Activated T-helper 9 cell treated with anti-CD3 and anti-CD28 coated beads, Interleukin-2, amount 50 U/mL, for 16 hours (primary cell): ENCODE results near the gene LIME1.
A peak's percentile ranks its signal among the peaks of the same experiment; 100 is the strongest.

Experiments
- DNase-seq: peaks from one replicate; pipeline ENCODE4 v3.0.0-alpha.2; 2020; ENCODE audit warnings: low read depth

Gene LIME1

DNA sequence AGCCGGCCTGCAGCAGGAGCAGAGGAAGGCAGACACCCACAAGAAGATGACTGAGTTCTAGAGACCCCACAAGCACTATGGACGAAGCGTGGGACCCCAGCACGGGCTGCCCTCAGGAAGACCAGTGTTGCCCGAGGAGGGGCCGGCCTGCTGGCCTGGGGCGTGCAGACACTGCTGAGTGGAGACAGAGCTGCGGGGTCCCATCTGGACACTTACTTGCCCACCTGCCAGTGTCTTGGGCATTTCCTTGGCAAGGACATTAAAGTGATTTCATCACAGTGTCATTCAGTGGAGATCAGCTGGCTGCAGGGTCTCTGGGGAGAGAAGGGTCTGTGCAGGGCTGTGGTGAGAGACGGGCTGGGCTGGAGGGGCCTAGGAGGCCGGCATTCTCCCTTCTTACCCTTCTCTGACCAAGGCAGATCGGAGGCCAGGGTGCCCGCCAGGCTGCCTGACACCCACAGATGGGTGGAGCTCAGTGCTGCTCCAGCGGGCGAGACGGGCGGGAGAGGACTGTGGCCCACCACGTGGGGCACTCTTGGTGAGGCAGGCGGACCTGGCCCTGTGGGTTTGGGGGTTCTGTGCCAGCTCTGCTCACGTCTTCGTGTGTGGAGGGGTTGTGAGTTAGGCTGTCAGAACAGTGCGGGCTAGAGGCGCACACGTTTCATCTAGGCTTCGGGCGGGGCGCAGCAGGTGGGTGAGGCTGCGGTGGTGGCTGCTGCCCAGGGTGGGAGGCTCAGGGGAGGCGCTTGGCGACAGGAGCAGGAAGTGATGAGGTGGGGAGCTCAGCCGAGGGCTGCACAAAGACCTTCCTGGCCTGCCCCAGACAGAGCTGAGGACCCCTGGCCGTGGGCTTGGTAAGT, at the start of gene LIME1:
Gene LIME1 (plus strand): TSS at position 806 of the 860 bp plus-strand sequence. CDS start 886 bp downstream, outside the sequence.
- DNase-seq: peak; percentile 49

DNA sequence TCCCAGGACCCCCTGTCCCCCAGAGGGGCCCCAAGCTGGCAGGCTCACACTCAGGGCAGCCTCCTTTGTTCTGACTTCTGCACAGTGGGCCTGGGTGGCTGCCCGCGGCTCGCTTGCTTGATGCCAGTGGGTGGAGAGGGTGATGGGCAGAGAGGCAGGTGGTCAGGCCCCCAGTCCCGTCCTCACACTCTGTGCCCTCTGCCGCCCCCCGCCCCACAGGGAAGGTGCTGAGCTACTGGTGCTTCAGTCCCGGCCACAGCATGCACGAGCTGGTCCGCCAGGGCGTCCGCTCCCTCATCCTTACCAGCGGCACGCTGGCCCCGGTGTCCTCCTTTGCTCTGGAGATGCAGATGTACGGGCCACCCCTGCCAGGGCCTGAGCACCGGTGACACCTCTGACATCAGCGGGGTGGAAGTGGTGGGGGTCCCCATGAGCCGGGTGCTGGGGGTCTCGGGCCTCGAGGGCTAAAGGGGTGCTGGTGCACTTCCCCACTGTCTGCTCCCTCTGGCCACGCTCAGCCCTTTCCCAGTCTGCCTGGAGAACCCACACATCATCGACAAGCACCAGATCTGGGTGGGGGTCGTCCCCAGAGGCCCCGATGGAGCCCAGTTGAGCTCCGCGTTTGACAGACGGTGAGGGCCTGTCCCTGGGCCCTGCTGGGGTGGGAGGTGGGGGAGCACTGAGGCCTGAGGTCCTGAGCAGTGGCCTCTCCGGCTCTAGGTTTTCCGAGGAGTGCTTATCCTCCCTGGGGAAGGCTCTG, 48.9 kb upstream of the LIME1 start:
- DNase-seq: no peak

GRCh38 chr20:63688228-63689045, 48.0 kb upstream of the LIME1 start:
- no peak for DNase-seq

DNA sequence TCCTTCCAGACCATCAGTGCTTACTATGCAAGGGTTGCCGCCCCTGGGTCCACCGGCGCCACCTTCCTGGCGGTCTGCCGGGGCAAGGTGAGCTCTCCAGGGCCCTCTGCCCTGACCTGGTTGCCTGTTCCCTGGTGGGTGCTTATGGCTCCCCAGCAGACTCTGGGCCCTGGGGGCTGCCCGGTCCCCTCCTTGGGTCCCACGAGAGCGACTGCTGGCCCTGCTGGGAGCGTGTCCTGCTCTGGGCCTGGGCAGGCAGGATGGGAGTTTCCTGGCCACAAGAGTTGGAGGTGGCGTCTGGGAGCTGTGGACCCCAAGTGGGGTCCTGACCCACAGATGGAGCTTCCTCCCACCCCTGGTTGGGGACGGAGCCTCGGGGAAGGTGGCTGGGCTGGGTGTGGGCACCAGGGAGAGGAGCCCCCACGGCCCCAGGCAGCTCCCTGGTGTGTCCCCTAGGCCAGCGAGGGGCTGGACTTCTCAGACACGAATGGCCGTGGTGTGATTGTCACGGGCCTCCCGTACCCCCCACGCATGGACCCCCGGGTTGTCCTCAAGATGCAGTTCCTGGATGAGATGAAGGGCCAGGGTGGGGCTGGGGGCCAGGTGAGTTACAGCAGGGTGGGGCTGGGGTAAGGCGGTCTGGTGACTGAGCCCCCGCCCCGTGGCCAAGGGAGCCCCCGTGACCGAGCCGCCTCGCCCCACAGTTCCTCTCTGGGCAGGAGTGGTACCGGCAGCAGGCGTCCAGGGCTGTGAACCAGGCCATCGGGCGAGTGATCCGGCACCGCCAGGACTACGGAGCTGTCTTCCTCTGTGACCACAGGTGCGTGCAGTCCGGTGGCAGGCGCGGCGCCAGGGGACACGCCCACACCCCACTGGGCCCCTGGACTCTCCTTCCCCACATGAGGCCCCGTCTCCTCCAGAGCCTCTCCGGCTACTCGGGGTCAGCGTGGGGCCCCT, 47.1 kb upstream of the LIME1 start:
- no peak for DNase-seq

DNA sequence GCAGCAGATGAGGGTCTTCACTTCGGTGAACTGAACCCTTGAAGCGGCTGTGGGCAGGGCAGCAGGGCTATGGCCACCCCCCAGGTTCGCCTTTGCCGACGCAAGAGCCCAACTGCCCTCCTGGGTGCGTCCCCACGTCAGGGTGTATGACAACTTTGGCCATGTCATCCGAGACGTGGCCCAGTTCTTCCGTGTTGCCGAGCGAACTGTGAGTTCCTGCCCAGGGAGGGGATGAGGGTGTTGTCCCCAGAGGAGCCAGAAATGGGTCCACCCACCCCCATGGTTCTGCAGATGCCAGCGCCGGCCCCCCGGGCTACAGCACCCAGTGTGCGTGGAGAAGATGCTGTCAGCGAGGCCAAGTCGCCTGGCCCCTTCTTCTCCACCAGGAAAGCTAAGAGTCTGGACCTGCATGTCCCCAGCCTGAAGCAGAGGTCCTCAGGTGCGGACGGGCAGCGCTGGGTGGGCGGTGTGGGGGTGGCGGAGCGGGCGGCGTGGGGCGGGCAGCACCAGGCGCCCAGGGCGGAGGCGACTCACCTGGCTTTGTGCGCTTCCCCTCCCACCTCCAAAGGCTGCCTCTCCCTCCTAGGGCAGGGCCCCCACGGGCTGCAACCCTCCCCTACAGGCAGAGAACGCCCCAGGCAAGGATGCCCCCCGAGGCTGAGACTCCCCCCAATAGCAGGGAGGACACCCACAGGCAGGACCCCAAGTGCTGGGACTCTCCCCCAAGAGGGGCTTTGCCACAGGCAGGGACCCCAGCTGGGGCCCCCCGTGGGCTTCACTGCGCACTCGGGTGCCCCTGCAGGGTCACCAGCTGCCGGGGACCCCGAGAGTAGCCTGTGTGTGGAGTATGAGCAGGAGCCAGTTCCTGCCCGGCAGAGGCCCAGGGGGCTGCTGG, 46.2 kb upstream of the LIME1 start:
- DNase-seq: no peak

DNA sequence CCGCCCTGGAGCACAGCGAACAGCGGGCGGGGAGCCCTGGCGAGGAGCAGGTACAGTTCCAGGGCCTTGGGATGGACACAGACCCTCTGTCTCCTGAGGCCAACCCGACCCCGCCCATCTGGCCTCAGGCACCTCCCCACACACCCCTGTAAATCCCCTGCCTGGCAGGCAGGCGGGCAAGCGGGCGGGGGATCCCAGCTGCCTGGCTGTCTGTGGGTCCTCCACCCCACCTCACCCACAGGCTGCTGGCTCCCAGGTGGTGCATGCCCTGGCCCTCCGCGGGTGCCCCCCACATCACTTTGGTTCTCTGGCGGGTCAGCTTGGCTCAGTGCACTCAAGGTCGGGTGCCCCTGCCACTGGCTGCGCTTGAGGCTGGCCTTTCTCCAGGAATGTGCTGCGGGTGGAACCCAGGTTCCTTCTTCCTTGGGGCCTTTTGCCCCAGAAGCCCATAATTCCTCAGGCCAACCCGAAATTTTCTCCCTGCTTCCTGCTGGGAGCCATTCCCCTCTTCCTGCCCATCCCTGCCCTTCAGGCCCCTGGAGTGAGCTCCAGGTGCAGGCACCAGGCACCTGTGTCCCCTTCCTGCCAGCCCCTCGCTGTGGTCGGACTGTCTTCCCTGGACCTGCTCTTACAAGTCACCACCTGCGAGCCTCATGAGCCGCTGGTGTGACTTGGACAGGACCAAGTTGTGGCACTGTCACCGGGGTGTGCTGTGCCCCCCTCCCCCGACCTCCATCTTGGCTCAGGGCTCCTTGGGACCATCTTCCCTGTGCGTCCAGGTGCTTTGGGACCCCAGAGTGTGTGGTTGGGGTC, 45.4 kb upstream of the LIME1 start:
- no peak for DNase-seq

DNA sequence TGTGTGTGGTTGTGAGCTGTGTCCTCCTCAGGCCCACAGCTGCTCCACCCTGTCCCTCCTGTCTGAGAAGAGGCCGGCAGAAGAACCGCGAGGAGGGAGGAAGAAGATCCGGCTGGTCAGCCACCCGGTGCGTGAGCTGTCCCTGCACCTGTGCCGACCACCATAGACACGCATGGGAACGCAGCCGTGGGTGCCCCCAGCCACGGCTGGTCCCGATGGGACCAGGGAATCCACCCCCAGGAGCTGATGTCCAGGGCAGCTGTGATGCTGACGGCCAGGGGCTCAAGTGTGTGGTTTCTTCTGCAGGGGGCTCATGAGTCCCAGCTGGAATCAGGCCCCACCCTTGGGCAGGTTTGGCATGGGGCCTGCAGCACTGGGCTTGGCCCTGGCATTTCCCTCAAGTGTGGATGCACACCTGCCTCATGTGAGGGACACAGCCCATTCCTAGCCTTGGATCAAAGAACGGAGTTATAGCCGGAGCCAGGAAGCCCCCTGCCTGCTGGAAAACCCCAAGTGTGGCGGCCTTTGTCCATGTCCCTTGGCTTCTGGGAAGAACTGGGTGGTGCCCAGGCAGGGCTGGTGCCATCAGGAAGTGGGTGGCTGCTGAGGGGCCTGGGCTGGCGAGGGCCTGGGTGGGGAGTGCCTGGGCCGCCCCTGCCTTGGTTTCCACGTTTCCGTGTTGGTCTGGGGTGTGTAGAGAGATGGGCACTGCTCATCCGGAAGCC, 44.6 kb upstream of the LIME1 start:
- no peak for DNase-seq

DNA sequence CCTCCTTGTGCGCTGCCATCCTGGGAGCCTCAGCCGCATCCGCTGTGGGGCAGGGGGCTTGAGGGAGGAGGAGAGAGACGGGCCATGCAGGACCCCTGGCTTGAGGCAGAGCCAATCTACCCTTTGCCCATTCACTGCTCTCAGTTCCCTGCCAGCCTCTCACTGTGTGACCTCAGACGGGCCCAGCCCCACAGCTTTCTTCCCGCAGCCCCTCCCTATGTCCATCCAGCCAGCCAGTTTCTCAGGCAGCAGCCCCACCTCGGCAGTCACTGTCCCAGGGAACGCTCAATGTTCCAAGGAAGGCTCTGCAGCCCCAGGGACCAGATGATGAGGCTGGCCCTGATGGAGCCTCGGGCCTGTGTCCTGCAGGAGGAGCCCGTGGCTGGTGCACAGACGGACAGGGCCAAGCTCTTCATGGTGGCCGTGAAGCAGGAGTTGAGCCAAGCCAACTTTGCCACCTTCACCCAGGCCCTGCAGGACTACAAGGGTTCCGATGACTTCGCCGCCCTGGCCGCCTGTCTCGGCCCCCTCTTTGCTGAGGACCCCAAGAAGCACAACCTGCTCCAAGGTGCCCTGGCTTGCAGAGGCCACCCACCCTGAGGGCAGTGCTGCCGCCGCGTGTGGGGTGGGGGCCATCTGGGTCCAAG, 43.9 kb upstream of the LIME1 start:
- DNase-seq: no peak

GRCh38 chr20:63693083-63693732, 43.3 kb upstream of the LIME1 start:
- DNase-seq: no peak

DNA sequence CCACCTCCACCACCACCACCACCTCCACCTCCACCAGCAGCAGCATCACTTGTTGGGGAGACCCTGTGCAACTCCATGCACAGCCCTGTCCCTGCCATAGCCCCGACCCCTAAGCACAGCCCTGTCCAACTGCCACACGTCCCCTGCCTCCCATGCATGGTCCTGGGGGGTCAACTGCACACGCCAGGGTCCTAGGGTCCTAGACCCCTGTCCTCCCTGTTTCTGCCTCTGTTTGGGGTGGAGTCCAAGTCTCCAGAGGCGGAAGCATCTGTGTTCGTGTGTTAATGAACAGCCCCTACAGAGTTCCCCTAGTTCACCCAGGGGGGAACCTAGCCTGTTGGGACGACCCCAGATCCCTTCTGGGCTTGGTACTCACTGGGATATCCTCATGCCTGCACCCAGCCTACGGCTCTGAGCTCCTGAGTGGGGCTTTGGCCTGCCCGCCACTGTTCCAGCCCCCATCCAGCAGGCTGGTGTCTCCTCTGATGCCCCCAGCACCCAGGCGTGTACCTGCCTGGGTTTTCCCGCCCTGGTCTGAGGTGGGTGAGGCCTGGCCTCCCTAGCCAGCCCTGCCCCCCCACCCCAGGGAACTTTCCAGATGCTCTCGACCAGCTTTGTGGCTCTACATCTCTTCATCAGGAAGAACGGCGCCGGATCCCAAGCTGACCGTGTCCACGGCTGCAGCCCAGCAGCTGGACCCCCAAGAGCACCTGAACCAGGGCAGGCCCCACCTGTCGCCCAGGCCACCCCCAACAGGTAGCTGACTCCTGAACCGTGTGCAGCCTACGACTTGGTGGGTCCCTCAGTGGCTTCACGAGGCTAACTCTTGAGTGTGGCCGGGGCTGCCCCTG, 42.5 kb upstream of the LIME1 start:
- DNase-seq: no peak

- DNase-seq: no peak
Observed at GRCh38 chr20:63694584-63695423, 41.7 kb upstream of the LIME1 start.

DNA sequence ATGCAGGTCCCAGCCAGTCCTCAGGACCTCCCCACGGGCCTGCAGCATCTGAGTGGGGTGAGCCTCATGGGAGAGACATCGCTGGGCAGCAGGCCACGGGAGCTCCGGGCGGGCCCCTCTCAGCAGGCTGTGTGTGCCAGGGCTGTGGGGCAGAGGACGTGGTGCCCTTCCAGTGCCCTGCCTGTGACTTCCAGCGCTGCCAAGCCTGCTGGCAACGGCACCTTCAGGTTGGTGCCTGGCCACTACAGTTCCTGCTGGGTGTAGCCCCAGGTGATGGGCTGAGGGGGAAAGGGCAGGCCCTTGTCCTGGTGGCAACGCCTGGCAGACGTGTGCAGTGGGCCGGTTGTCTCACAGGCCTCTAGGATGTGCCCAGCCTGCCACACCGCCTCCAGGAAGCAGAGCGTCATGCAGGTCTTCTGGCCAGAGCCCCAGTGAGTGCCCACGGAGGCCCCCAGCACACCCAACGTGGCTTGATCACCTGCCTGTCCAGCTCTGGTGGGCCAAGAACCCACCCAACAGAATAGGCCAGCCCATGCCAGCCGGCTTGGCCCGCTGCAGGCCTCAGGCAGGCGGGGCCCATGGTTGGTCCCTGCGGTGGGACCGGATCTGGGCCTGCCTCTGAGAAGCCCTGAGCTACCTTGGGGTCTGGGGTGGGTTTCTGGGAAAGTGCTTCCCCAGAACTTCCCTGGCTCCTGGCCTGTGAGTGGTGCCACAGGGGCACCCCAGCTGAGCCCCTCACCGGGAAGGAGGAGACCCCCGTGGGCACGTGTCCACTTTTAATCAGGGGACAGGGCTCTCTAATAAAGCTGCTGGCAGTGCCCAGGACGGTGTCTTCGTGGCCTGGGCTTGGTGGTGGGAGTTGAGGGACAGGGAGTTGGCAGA, 40.8 kb upstream of the LIME1 start:
- no peak for DNase-seq

- no peak for DNase-seq
Observed at GRCh38 chr20:63696306-63696627, 40.2 kb upstream of the LIME1 start.

GRCh38 chr20:63696628-63697356, 39.7 kb upstream of the LIME1 start, which contains the start of gene TNFRSF6B:
Gene TNFRSF6B (plus strand): TSS chr20:63696652. CDS start chr20:63696768, 116 bp downstream.
- DNase-seq: no peak
